Fibroblast of skin of right quadriceps (primary cell): ENCODE results near the gene EIF5A2.
"Not testable (repeated sequence)": the region's sequence is repeated elsewhere in the genome, so short reads cannot be mapped to it uniquely, and the experiment has no call there.

Experiments
- DNase-seq: peaks from one replicate; pipeline ENCODE4 v3.0.0-alpha.2; 2013

Gene EIF5A2

GRCh38 chr3:170896333-170896732, 12.1 kb downstream of the EIF5A2 start:
- DNase-seq = not testable (repeated sequence)

GRCh38 chr3:170893895-170894294, 14.5 kb downstream of the EIF5A2 start:
- no peak for DNase-seq

- no peak for DNase-seq
Measured at GRCh38 chr3:170889630-170890029, 18.8 kb downstream of the EIF5A2 start.

- DNase-seq = no peak
Measured at GRCh38 chr3:170889132-170889531, 19.3 kb downstream of the EIF5A2 start.

- DNase-seq = not testable (repeated sequence)
Measured at GRCh38 chr3:170884109-170884930, 24.1 kb downstream of the EIF5A2 start.

- not testable (repeated sequence) for DNase-seq
Measured at GRCh38 chr3:170878688-170879087, 29.7 kb downstream of the EIF5A2 start.

GRCh38 chr3:170877311-170877710, 31.1 kb downstream of the EIF5A2 start:
- DNase-seq = not testable (repeated sequence)

GRCh38 chr3:170876537-170876936, 31.9 kb downstream of the EIF5A2 start:
- DNase-seq = no peak

- peak; percentile 96 for DNase-seq
Measured at GRCh38 chr3:170869645-170870593, 38.5 kb downstream of the EIF5A2 start, which contains the start of gene RPL22L1. Gene RPL22L1, minus strand, starts transcription at chr3:170870195. Its CDS starts 28 bp downstream, at chr3:170870167.

GRCh38 chr3:170869239-170869590, 39.2 kb downstream of the EIF5A2 start:
- DNase-seq = no peak

GRCh38 chr3:170868577-170869238, 39.7 kb downstream of the EIF5A2 start:
- no peak for DNase-seq

GRCh38 chr3:170867143-170867937, 41.1 kb downstream of the EIF5A2 start:
- no peak for DNase-seq

- no peak for DNase-seq
Measured at GRCh38 chr3:170866499-170866898, 41.9 kb downstream of the EIF5A2 start.

- DNase-seq = no peak
Measured at GRCh38 chr3:170865209-170866094, 43.0 kb downstream of the EIF5A2 start.

- DNase-seq = peak; percentile 20
Measured at GRCh38 chr3:170864525-170865208, 43.8 kb downstream of the EIF5A2 start.

GRCh38 chr3:170863816-170864215, 44.6 kb downstream of the EIF5A2 start:
- DNase-seq = no peak

GRCh38 chr3:170862618-170863374, 45.6 kb downstream of the EIF5A2 start:
- DNase-seq = peak; percentile 68

- no peak for DNase-seq
Measured at GRCh38 chr3:170858599-170858998, 49.8 kb downstream of the EIF5A2 start.

- peak; percentile 58 for DNase-seq
Measured at GRCh38 chr3:170852324-170852723, 56.1 kb downstream of the EIF5A2 start.
